EH (cell line): ENCODE results near the gene IAH1.
"Not testable (repeated sequence)": the region's sequence is repeated elsewhere in the genome, so short reads cannot be mapped to it uniquely, and the experiment has no call there.

Source experiments
- DNase-seq: peaks from one replicate; pipeline ENCODE4 v3.0.0-alpha.2; 2015; ENCODE audit warnings: low read depth

IAH1 gene

GRCh38 chr2:9473308-9473984, 905 bp upstream of the IAH1 start:
- no peak for DNase-seq

- peak; percentile 23 for DNase-seq
These were observed 378 bp upstream of the IAH1 start for GRCh38 chr2:9473985-9474360.

- no peak for DNase-seq
These were observed 3.6 kb downstream of the IAH1 start for GRCh38 chr2:9477914-9478313.

- no peak for DNase-seq
These were observed 4.2 kb downstream of the IAH1 start for GRCh38 chr2:9478526-9478925.

GRCh38 chr2:9480157-9480556, 5.8 kb downstream of the IAH1 start:
- no peak for DNase-seq

- DNase-seq = no peak
These were observed 8.8 kb downstream of the IAH1 start for GRCh38 chr2:9483107-9483506.

- peak; percentile 51 for DNase-seq
These were observed 10.2 kb downstream of the IAH1 start for GRCh38 chr2:9484533-9484932.

GRCh38 chr2:9488583-9489547, 14.5 kb downstream of the IAH1 start:
- peak; percentile 55 for DNase-seq

GRCh38 chr2:9490789-9491188, 16.4 kb downstream of the IAH1 start:
- no peak for DNase-seq

GRCh38 chr2:9492927-9493326, 18.6 kb downstream of the IAH1 start:
- no peak for DNase-seq

- no peak for DNase-seq
These were observed 19.1 kb downstream of the IAH1 start for GRCh38 chr2:9493478-9493877.

GRCh38 chr2:9494081-9494480, 19.7 kb downstream of the IAH1 start:
- DNase-seq = no peak

GRCh38 chr2:9497017-9497416, 22.7 kb downstream of the IAH1 start:
- DNase-seq = no peak

GRCh38 chr2:9498210-9498609, 23.9 kb downstream of the IAH1 start:
- DNase-seq = peak; percentile 77

- no peak for DNase-seq
These were observed 34.6 kb downstream of the IAH1 start for GRCh38 chr2:9508931-9509330.

- not testable (repeated sequence) for DNase-seq
These were observed 39.6 kb downstream of the IAH1 start for GRCh38 chr2:9513946-9514345.

GRCh38 chr2:9517118-9517782, 42.9 kb downstream of the IAH1 start:
- DNase-seq = no peak

- DNase-seq = no peak
These were observed 43.8 kb downstream of the IAH1 start for GRCh38 chr2:9518163-9518562.

GRCh38 chr2:9518780-9519179, 44.4 kb downstream of the IAH1 start:
- no peak for DNase-seq

GRCh38 chr2:9519250-9519649, 44.9 kb downstream of the IAH1 start:
- DNase-seq = no peak

- DNase-seq = no peak
These were observed 49.9 kb downstream of the IAH1 start for GRCh38 chr2:9524291-9524690.

GRCh38 chr2:9525266-9525665, 50.9 kb downstream of the IAH1 start:
- no peak for DNase-seq
